ENCODE measurements around the gene ACKR3.

DNA sequence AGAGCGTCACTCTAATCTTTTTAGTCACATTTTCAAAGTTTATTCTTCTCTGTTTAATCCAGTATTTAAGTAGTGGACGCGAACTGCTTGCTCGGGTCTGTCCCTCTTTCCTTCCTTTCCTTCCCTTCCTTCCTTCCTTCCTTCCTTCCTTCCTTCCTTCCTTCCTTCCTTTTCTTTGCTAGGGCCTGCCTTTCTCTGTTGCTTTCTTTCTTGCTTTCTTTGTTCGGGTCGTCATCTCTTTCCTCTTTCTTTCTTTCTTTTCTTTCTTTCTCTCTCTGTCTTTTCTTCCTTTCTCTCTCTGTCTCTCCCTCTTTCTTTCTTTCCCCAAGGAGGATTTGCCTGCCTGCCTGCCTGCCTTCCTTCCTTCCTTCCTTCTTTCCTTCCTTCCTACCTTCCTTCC, 3.0 kb upstream of the ACKR3 start:
- TF ChIP-seq, protein P1, sequence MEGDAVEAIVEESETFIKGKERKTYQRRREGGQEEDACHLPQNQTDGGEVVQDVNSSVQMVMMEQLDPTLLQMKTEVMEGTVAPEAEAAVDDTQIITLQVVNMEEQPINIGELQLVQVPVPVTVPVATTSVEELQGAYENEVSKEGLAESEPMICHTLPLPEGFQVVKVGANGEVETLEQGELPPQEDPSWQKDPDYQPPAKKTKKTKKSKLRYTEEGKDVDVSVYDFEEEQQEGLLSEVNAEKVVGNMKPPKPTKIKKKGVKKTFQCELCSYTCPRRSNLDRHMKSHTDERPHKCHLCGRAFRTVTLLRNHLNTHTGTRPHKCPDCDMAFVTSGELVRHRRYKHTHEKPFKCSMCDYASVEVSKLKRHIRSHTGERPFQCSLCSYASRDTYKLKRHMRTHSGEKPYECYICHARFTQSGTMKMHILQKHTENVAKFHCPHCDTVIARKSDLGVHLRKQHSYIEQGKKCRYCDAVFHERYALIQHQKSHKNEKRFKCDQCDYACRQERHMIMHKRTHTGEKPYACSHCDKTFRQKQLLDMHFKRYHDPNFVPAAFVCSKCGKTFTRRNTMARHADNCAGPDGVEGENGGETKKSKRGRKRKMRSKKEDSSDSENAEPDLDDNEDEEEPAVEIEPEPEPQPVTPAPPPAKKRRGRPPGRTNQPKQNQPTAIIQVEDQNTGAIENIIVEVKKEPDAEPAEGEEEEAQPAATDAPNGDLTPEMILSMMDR (IDR thresholded peaks at IDR 0.05): no peak
- TF ChIP-seq POLR2A (IDR thresholded peaks at IDR 0.05) (no peak), EP300 (IDR thresholded peaks at IDR 0.05) (no peak)

Measured in ovary (tissue), 3 donors.